ENCODE results near the gene NPBWR2.

The NPBWR2 gene

GRCh38 chr20:64105846-64106434 is 1.4 kb downstream of the NPBWR2 start:
- peak; percentile 81 for FAIRE-seq
- DNase-seq (ENCODE audit: insufficient read length, low spot score), result no peak

GRCh38 chr20:64104667-64105451 is 2.5 kb downstream of the NPBWR2 start:
- no peak for FAIRE-seq
- DNase-seq (ENCODE audit: insufficient read length, low spot score), result no peak

- FAIRE-seq (peak; percentile 97), DNase-seq (ENCODE audit: insufficient read length, low spot score) (no peak)
Measured at GRCh38 chr20:64103871-64104666, 3.3 kb downstream of the NPBWR2 start.

GRCh38 chr20:64102647-64103354 is 4.6 kb downstream of the NPBWR2 start:
- peak; percentile 95 for FAIRE-seq
- no peak for DNase-seq (ENCODE audit: insufficient read length, low spot score)

GRCh38 chr20:64101731-64102621 is 5.4 kb downstream of the NPBWR2 start:
- DNase-seq (ENCODE audit: insufficient read length, low spot score), result peak; percentile 97
- peak; percentile 97 for FAIRE-seq

GRCh38 chr20:64100946-64101688 is 6.2 kb downstream of the NPBWR2 start:
- DNase-seq (ENCODE audit: insufficient read length, low spot score) (no peak), FAIRE-seq (peak; percentile 79)

- FAIRE-seq (peak; percentile 36), DNase-seq (ENCODE audit: insufficient read length, low spot score) (no peak)
Measured at GRCh38 chr20:64100566-64100888, 6.8 kb downstream of the NPBWR2 start.

GRCh38 chr20:64099880-64100565 is 7.3 kb downstream of the NPBWR2 start:
- DNase-seq (ENCODE audit: insufficient read length, low spot score) (no peak), FAIRE-seq (peak; percentile 66)

GRCh38 chr20:64099086-64099786 is 8.1 kb downstream of the NPBWR2 start:
- no peak for DNase-seq (ENCODE audit: insufficient read length, low spot score)
- no peak for FAIRE-seq

- FAIRE-seq (no peak), DNase-seq (ENCODE audit: insufficient read length, low spot score) (no peak)
Measured at GRCh38 chr20:64098471-64099013, 8.8 kb downstream of the NPBWR2 start.

- FAIRE-seq (no peak), DNase-seq (ENCODE audit: insufficient read length, low spot score) (no peak)
Measured at GRCh38 chr20:64096535-64096934, 10.8 kb downstream of the NPBWR2 start.

GRCh38 chr20:64095927-64096326 is 11.4 kb downstream of the NPBWR2 start:
- no peak for DNase-seq (ENCODE audit: insufficient read length, low spot score)
- peak; percentile 86 for FAIRE-seq

GRCh38 chr20:64095455-64095854 is 11.9 kb downstream of the NPBWR2 start:
- no peak for DNase-seq (ENCODE audit: insufficient read length, low spot score)
- no peak for FAIRE-seq

GRCh38 chr20:64093013-64093503 is 14.3 kb downstream of the NPBWR2 start:
- no peak for DNase-seq (ENCODE audit: insufficient read length, low spot score)
- FAIRE-seq, result no peak

GRCh38 chr20:64092258-64093012 is 14.9 kb downstream of the NPBWR2 start:
- DNase-seq (ENCODE audit: insufficient read length, low spot score), result no peak

GRCh38 chr20:64091770-64092169 is 15.6 kb downstream of the NPBWR2 start:
- no peak for DNase-seq (ENCODE audit: insufficient read length, low spot score)
- no peak for FAIRE-seq

More at GRCh38 chr20:64092258-64093012, 14.9 kb downstream of the NPBWR2 start:
- peak; percentile 91 for FAIRE-seq

GRCh38 chr20:64091340-64091739 is 16.0 kb downstream of the NPBWR2 start:
- FAIRE-seq (no peak), DNase-seq (ENCODE audit: insufficient read length, low spot score) (no peak)
